Adrenal gland (tissue), 12 donors: Measurements from ENCODE around the gene PSMC4. TPM values are rescaled to one million over a fixed set of nuclear protein-coding genes. Genes with fewer than 3 reads are reported as not detected.

Experiments used
- DNase-seq, 7 donors: peaks; one replicate each; pipeline ENCODE4 v3.0.0-alpha.2; 2019 to 2020
- H3K27ac ChIP-seq, 5 donors: fragments of 200-600 bp; sonication (generic) in 4 of 5; 1 replicate in 3 of 5; 2 replicates in 2 of 5; pipeline versions ENCODE4 v1.5.1 to v1.8.0; 2016 to 2020; ENCODE audit warnings: mild to moderate bottlenecking in 1 of 5
- H3K27me3 ChIP-seq: fragments of 200-600 bp; 2 replicates; pipeline ENCODE4 v1.8.0; 2021
- H3K36me3 ChIP-seq, 2 donors: fragments of 200-600 bp; replicated peaks in 1 of 2; 1 replicate in 1 of 2; 2 replicates in 1 of 2; pipeline versions ENCODE4 v1.5.1 to v1.8.0; 2018 to 2022
- H3K4me1 ChIP-seq, 2 donors: fragments of 200-600 bp; replicated peaks in 1 of 2; 1 replicate in 1 of 2; 2 replicates in 1 of 2; pipeline versions ENCODE4 v1.5.1 to v1.8.0; 2018 to 2021
- H3K4me3 ChIP-seq, 4 donors: fragments of 200-600 bp; sonication (generic) in 3 of 4; one replicate each; pipeline ENCODE4 v1.5.1; 2016 to 2018
- H3K9me3 ChIP-seq, 3 donors: fragments of 200-600 bp; sonication (generic) in 1 of 3; replicated peaks in 1 of 3; 1 replicate in 2 of 3; 2 replicates in 1 of 3; pipeline versions ENCODE4 v1.5.1 to v1.8.0; 2016 to 2021
- CTCF ChIP-seq, 6 experiments: fragments of 450-650 bp in 4 of 6; fragments of 200-600 bp in 2 of 6; sonication (generic) in 1 of 6; IDR thresholded peaks; 1 replicate in 5 of 6; 2 replicates in 1 of 6; pipeline versions ENCODE4 v1.5.1 to v1.8.0; 2016 to 2021; ENCODE audit warnings: antibody characterized with exemption in 6 of 6, mild to moderate bottlenecking in 2 of 6, moderate library complexity in 1 of 6
- POLR2A ChIP-seq, 2 donors: fragments of 450-650 bp; IDR thresholded peaks; one replicate each; pipeline ENCODE4 v1.6.1; 2017; ENCODE audit warnings: antibody characterized with exemption in 2 of 2, mild to moderate bottlenecking in 2 of 2, moderate library complexity in 1 of 2
- WGBS, 4 donors: extraction: QIAGEN DNeasy Blood & Tissue Kit in 2 of 4; methylation state at CpG; one replicate each; pipeline versions ENCODE4 v1.1.5 to v1.1.7; 2013 to 2017; 5-methylcytosine and 5-hydroxymethylcytosine counted together
- intact Hi-C, 2 donors: fragments of 100-400 bp; cut with DNase I; formaldehyde crosslinking; loops; one replicate each; pipeline versions ENCODE4 v1.14.1 to v1.15.0; 2022 to 2023
- polyA plus RNA-seq, 3 donors: library from polyadenylated mRNA; stranded (reverse); fragments of 200-250 nt in 2 of 3; fragments of 350-450 nt in 1 of 3; fragmentation: Illumina TruSeq in 1 of 3; extraction: RNeasy Lipid Tissue Mini Kit (QIAGEN cat#74804) in 1 of 3; gene quantifications; one replicate each; pipeline ENCODE4 v1.2.3, GENCODE V29; 2013 to 2014
- total RNA-seq, 9 donors: library from RNA; depleted of rRNA in 4 of 9; stranded (reverse); fragments of >200 nt in 4 of 9; fragments of 120-200 nt in 1 of 9; fragmentation: NEBNext Ultra II Directional in 1 of 9; extraction: Animal tissue kit (Norgen Biotek cat#: 25700) in 1 of 9; gene quantifications; one replicate each; pipeline versions ENCODE4 v1.1.0 to v1.2.4, GENCODE V29; 2013 to 2023
- donor health status: healthy with polysubstance abuse.
- donor health status: Bipolar disorder and iron deficiency.
- donor health status: DM: yes; HTN: yes; CAD: no.
- donor health status: DM: no; HTN: no; CAD: no.
- donor health status: DM: no; HTN: no; CAD: no.
- donor health status: DM: yes; HTN: yes; CAD: no.

Gene PSMC4
- total and polyA plus RNA-seq, 12 donors: 56.3 to 191 (median 109) TPM

- H3K4me1 ChIP-seq: no peaks in the 10 kb centered on the region
- no peak overlapping the region for H3K27ac ChIP-seq
- no peak for DNase-seq
- H3K36me3 ChIP-seq: peaks cover 0 to under 1% of the 10 kb centered on the region in 2 donors
- intact Hi-C loops: no loop called here
- peaks cover 0 to 13% (median 10%) of the 10 kb centered on the region in 3 donors for H3K9me3 ChIP-seq
- H3K27me3 ChIP-seq: no peaks in the 10 kb centered on the region
- no peak overlapping the region for H3K4me3 ChIP-seq
- no peak for TF ChIP-seq POLR2A (IDR thresholded peaks at IDR 0.05)
- TF ChIP-seq CTCF (IDR thresholded peaks at IDR 0.05): no peak
Observed at GRCh38 chr19:39987167-39987566, 16.2 kb downstream of the PSMC4 start.

GRCh38 chr19:39987596-39987995 is 16.6 kb downstream of the PSMC4 start:
- H3K9me3 ChIP-seq: peaks cover 0 to 13% (median 10%) of the 10 kb centered on the region in 3 donors
- H3K4me1 ChIP-seq: no peaks in the 10 kb centered on the region
- DNase-seq: no peak
- no peaks in the 10 kb centered on the region for H3K36me3 ChIP-seq
- H3K27ac ChIP-seq: no peak overlapping the region
- WGBS, 4 donors: 88 to 98% (median 94%) methylated on average over 1 of the region's 1 CpG
- no peaks in the 10 kb centered on the region for H3K27me3 ChIP-seq
- TF ChIP-seq CTCF (IDR thresholded peaks at IDR 0.05) (no peak), POLR2A (IDR thresholded peaks at IDR 0.05) (no peak)
- intact Hi-C loops: no loop called here
- H3K4me3 ChIP-seq: no peak overlapping the region

- Histone ChIP-seq H3K4me1 (peaks cover 8 to 16% of the 10 kb centered on the region in 2 donors), H3K4me3 (no peak overlapping the region), H3K36me3 (no peaks in the 10 kb centered on the region), H3K27me3 (no peaks in the 10 kb centered on the region), H3K9me3 (no peaks in the 10 kb centered on the region), H3K27ac (no peak overlapping the region)
- no peak for DNase-seq
- TF ChIP-seq POLR2A (IDR thresholded peaks at IDR 0.05): no peak
- no peak for TF ChIP-seq CTCF (IDR thresholded peaks at IDR 0.05)
- 95 to 100% (median 99%) methylated on average over 1 of the region's 1 CpG for WGBS, 4 donors
- intact Hi-C loops: no loop called here
Observed at GRCh38 chr19:39993605-39994004, 22.6 kb downstream of the PSMC4 start.

GRCh38 chr19:39994361-39994760 is 23.4 kb downstream of the PSMC4 start:
- intact Hi-C loops: no loop called here
- H3K9me3 ChIP-seq: no peaks in the 10 kb centered on the region
- TF ChIP-seq POLR2A (IDR thresholded peaks at IDR 0.05): no peak
- no peak for TF ChIP-seq CTCF (IDR thresholded peaks at IDR 0.05)
- H3K27ac ChIP-seq: no peak overlapping the region
- H3K4me1 ChIP-seq: peaks cover 8 to 16% of the 10 kb centered on the region in 2 donors
- H3K27me3 ChIP-seq: no peaks in the 10 kb centered on the region
- no peak overlapping the region for H3K4me3 ChIP-seq
- H3K36me3 ChIP-seq: no peaks in the 10 kb centered on the region
- no peak for DNase-seq
